ENCODE results near the gene XBP1. TPM values are rescaled to one million over a fixed set of nuclear protein-coding genes. Genes with fewer than 3 reads are reported as not detected.
A peak's percentile ranks its signal among the peaks of the same experiment; 100 is the strongest.

XBP1 gene
- total RNA-seq, 2 donors from 2014 or later = 205 to 209 TPM

DNA sequence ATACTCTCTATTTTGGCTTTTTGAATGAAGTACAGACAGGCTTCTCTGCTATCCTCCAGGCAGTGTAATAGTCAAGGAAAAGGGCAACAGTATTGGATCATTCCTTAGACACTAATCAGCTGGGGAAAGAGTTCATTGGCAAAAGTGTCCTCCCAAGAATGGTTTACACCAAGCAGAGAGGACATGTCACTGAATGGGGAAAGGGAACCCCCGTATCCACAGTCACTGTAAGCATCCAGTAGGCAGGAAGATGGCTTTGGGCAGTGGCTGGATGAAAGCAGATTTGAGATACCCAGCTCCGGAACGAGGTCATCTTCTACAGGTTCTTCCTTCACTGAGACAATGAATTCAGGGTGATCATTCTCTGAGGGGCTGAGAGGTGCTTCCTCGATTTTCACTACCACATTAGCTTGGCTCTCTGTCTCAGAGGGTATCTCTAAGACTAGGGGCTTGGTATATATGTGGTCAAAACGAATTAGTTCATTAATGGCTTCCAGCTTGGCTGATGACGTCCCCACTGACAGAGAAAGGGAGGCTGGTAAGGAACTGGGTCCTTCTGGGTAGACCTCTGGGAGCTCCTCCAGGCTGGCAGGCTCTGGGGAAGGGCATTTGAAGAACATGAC, 5.2 kb downstream of the XBP1 start:
- no peaks in the 10 kb centered on the region for H3K9me3 Mint-ChIP-seq

DNA sequence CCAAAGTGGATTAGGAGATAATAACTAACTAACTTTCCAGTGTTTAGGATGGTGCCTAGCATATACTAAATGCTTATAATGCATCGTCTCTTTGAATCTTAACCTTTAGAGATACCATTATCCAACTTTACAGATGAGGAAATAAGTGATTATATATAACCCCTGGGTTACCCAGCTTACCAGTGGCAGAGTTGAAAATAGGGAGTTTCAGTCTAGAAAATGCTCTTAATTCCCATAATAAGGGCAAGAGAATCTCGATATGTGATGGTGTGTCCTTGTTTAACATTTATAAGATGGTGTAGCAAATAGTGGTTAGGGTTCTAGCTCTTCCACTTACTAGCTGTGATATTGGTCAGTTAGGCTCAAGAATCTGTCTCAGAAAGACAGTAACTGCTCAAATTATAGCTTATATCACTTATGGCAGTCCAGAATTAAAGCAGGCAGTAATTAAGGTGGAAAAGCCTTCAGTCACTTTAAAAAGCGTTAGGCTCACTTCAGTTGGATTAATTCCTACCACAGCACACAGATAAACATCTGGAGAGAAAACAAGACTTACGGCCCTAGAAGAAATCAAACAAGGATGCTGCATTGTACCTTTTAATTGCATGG, 6.3 kb downstream of the XBP1 start:
- Mint-ChIP-seq H3K4me1 (ENCODE audit: low read depth) (peaks cover 75% of the 10 kb centered on the region), H3K4me3 (peak overlapping the region in 1 of 2 donors; percentile 36), H3K9me3 (no peaks in the 10 kb centered on the region)

More for the DNA sequence above, 5.2 kb downstream of the XBP1 start:
- peak overlapping the region in 1 of 2 donors; percentile 33 for H3K4me3 Mint-ChIP-seq
- DNase-seq (no peak), ATAC-seq (replicated peaks in 1 of 2) (no peak)
- H3K4me1 Mint-ChIP-seq (ENCODE audit: low read depth) = peaks cover 71% of the 10 kb centered on the region
- peaks cover 25 to 43% of the 10 kb centered on the region in 2 donors for H3K36me3 Mint-ChIP-seq (ENCODE audit: insufficient read depth in 2 of 2)
- H3K27me3 Mint-ChIP-seq (ENCODE audit: low read depth) = no peaks in the 10 kb centered on the region
- H3K27ac Mint-ChIP-seq = no peak overlapping the region

DNA sequence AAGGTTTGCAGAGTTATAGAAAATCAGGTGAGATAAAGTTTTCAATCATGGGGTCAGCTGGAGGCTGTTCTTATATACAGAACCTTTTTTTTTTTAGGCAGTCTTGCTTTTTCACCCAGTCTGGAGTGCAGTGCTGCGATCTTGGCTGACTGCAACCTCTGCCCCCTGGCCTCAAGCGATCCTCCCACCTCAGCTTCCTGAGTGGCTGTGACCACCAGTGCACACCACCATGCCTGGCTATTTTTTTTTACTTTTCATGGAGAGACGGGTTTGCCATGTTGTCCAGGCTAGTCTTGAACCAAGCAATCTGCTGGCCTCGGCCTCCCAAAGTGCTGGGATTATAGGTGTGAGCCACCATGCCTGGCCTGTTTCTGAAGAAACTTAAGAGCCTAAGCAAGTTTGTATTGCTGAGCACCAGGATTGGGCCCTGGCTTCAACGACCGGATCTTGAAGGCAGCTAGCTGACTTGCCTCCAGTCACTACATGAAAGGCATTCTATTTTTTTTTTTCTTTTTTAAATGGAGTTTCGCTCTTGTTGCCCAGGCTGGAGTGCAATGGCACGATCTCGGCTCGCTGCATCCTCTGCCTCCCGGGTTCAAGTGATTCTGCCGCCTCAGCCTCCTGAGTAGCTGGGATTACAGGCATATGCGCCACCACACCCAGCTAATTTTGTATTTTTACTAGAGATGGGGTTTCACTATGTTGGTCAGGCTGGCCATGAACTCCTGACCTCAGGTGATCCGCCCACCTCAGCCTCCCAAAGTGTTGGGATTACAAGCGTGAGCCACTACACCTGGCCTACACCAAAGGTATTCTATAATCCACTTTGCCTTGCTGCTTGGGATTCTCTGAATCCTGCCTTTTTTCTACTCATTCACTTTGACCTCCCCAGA, 7.6 kb downstream of the XBP1 start:
- peaks cover 63% of the 10 kb centered on the region for H3K4me1 Mint-ChIP-seq (ENCODE audit: low read depth)
- DNase-seq = peak in 1 of 2 donors; percentile 14
- peak overlapping the region in 1 of 2 donors; percentile 43 for H3K4me3 Mint-ChIP-seq
- no peaks in the 10 kb centered on the region for H3K9me3 Mint-ChIP-seq
- peak; percentile 25 to 46 for ATAC-seq (replicated peaks in 1 of 2)
- H3K36me3 Mint-ChIP-seq (ENCODE audit: insufficient read depth in 2 of 2) = peaks cover 16 to 29% of the 10 kb centered on the region in 2 donors
- H3K27ac Mint-ChIP-seq = peak overlapping the region; percentile 73
- H3K27me3 Mint-ChIP-seq (ENCODE audit: low read depth) = no peaks in the 10 kb centered on the region

More for the DNA sequence above, 6.3 kb downstream of the XBP1 start:
- no peaks in the 10 kb centered on the region for H3K27me3 Mint-ChIP-seq (ENCODE audit: low read depth)
- peaks cover 18 to 35% of the 10 kb centered on the region in 2 donors for H3K36me3 Mint-ChIP-seq (ENCODE audit: insufficient read depth in 2 of 2)
- peak overlapping the region; percentile 54 for H3K27ac Mint-ChIP-seq
- DNase-seq (no peak), ATAC-seq (replicated peaks in 1 of 2) (no peak)

DNA sequence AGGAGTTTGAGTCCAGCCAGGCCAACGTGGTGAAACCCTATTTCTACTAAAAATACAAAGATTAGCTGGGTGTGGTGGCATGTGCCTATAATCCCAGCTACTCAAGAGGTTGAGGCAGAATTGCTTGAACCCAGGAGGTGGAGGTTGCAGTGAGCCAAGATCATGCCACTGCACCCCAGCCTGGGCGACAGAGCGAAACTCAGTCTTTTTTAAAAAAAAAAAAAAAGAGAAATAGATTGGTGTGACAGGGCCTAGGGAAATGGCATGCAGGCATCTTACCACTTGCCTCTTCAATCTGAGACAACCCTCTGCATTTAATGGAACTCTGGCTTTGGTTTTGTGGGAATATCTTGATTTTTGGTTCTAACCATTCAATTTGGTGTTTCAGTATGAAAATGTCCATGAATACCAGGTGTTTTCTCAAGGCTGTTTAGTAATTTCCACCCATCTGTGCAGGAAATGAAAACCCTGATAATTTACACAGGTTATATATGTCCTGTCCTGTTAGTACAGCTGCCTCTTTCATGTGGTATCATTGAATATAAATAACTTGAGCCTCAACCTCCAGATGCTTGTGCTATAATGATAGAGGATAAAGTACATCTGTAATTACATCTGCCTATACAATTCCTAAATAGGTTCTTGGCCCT, 8.4 kb downstream of the XBP1 start:
- Mint-ChIP-seq H3K27ac (peak overlapping the region; percentile 73), H3K4me3 (peak overlapping the region in 1 of 2 donors; percentile 43), H3K4me1 (ENCODE audit: low read depth) (peaks cover 55% of the 10 kb centered on the region), H3K27me3 (ENCODE audit: low read depth) (no peaks in the 10 kb centered on the region), H3K9me3 (no peaks in the 10 kb centered on the region), H3K36me3 (ENCODE audit: insufficient read depth in 2 of 2) (peaks cover 16 to 25% of the 10 kb centered on the region in 2 donors)
- DNase-seq (no peak), ATAC-seq (replicated peaks in 1 of 2) (peak; percentile 39 to 49)

DNA sequence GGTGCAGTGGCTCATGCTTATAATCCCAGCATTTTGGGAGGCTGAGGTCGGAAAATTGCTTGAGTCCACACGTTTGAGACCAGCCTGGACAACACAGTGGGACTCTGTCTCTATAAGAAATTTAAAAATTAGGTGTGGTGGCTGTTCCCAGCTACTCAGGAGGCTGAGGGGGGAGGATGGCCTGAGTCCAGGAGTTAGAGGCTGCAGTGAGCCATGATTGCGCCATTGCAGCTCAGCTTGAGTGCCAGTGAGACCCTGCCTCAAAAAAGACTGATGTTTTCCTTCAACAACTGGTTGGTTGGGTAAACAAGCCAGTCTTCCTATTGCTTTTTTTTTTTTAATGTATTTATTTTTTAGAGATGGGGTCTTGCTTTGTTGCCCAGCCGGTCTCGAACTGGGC, 9.2 kb downstream of the XBP1 start:
- Mint-ChIP-seq H3K4me1 (ENCODE audit: low read depth) (peaks cover 47% of the 10 kb centered on the region), H3K4me3 (no peak overlapping the region), H3K27me3 (ENCODE audit: low read depth) (no peaks in the 10 kb centered on the region), H3K36me3 (ENCODE audit: insufficient read depth in 2 of 2) (peaks cover 9 to 22% of the 10 kb centered on the region in 2 donors), H3K27ac (no peak overlapping the region), H3K9me3 (no peaks in the 10 kb centered on the region)
- DNase-seq (no peak), ATAC-seq (replicated peaks in 1 of 2) (no peak)

DNA sequence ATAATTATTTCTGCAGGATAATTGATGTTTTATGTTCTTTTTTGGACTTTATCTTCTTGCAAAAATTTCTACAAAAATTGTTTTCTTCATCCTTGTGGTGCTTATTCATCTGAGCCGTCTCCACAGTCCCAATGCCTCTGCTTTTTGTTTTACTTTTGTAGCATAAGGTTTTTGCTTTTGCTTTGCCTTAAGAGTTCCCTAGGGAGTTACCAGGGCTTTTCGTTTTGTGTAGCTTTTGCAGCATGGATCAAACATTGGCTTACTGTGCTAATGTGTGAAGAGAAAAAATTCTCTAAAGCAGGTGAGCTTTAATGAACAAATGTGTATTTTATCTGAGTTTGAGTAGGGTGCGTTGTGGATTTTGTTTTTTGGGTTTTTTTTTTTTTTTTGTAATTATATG, 11.8 kb downstream of the XBP1 start:
- DNase-seq (no peak), ATAC-seq (replicated peaks in 1 of 2) (no peak)
- no peaks in the 10 kb centered on the region for H3K27me3 Mint-ChIP-seq (ENCODE audit: low read depth)
- no peaks in the 10 kb centered on the region for H3K9me3 Mint-ChIP-seq
- H3K4me3 Mint-ChIP-seq = no peak overlapping the region
- peaks cover 33% of the 10 kb centered on the region for H3K4me1 Mint-ChIP-seq (ENCODE audit: low read depth)
- no peak overlapping the region for H3K27ac Mint-ChIP-seq
- peaks cover under 1 to 24% of the 10 kb centered on the region in 2 donors for H3K36me3 Mint-ChIP-seq (ENCODE audit: insufficient read depth in 2 of 2)

DNA sequence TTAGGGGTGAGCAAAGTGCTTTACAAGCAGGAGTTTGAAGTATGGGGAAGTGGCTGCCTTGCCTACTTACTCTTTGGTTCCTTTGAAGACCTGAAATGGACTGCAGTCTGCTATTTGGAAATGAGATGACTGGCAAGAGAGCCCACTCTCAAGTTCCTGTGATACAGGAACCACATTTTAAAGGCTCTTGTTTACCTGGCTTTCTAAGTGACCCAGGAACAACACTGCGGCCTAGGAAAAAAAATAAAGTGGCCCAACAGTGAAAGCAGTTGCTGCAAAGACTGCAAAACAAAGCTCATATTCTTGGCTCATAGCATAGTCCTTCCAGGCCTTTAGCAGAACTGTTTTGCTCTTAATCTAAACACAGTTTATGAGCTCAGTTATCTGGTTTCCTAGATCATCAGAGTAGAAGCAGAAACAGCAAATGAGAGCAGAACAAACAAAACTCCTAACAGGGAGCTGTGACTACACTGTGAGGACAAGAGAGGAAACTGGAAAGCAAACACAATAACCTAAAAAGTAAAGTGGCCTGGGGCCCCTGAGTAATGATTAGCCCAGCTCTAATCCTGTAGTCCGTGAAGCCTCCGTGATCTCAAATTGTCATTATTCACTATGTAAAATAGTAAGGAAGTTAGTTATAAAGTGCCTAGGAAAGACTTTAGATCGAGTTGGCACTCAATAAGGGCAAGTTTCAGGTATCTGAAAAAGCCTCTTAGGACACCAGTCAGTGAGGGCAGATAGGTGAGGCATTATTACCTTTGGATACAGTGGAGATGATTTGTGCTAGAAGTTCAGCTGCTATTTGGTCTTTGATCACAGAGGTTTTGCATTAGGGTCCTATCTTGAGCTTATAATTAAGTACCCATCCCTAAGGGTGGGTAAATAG, 16.3 kb downstream of the XBP1 start:
- Mint-ChIP-seq H3K27ac (peak overlapping the region; percentile 15), H3K36me3 (ENCODE audit: insufficient read depth in 2 of 2) (peaks cover 3 to 28% of the 10 kb centered on the region in 2 donors)
- ATAC-seq (replicated peaks in 1 of 2) = no peak

DNA sequence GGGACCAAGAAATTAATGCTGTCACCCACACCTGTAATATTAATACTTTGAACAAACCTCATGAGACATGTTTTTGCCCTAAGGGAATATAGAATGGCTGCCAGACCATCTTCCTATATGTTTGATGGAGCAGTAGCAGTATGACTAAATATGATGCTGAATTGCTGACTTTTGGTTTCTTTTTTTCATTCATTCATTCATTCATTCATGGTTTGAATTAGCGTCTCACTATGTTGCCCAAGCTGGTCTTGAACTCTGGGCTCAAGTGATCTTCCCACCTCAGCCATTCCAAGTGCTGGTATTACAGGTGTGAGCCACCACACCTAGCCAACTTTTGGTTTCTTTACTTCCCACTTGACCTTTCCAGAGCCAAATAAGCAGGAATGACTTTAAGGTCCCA, 20.1 kb downstream of the XBP1 start:
- Mint-ChIP-seq H3K27me3 (ENCODE audit: low read depth) (no peaks in the 10 kb centered on the region), H3K4me1 (ENCODE audit: low read depth) (peaks cover 18% of the 10 kb centered on the region), H3K9me3 (no peaks in the 10 kb centered on the region), H3K36me3 (ENCODE audit: insufficient read depth in 2 of 2) (peaks cover 5 to 23% of the 10 kb centered on the region in 2 donors), H3K4me3 (no peak overlapping the region), H3K27ac (no peak overlapping the region)
- no peak for ATAC-seq (replicated peaks in 1 of 2)
- no peak for DNase-seq

More for the DNA sequence above, 16.3 kb downstream of the XBP1 start:
- Mint-ChIP-seq H3K9me3 (no peaks in the 10 kb centered on the region), H3K4me3 (no peak overlapping the region), H3K4me1 (ENCODE audit: low read depth) (no peaks in the 10 kb centered on the region), H3K27me3 (ENCODE audit: low read depth) (no peaks in the 10 kb centered on the region)
- DNase-seq = no peak

DNA sequence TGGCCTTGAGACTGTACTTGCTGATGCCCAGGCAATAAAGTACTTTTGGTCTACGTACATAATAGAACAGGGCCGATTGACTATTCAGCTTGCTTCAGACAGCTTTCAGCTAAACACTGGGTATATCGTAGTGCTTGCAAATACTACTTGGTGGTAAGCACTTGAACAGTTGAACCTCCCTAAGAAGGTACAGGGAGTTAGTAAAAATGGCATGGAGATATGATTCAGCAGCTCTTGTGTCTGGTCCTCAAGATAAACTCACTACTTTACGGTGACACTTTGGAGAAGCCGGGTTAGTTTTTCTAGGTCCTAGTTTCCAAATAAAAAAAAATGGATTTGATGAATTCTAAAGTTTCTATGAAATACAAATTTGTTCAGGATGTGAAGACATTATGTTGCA, 20.5 kb downstream of the XBP1 start:
- peaks cover 5 to 19% of the 10 kb centered on the region in 2 donors for H3K36me3 Mint-ChIP-seq (ENCODE audit: insufficient read depth in 2 of 2)
- no peak for DNase-seq
- no peak overlapping the region for H3K4me3 Mint-ChIP-seq
- ATAC-seq (replicated peaks in 1 of 2) = no peak
- no peaks in the 10 kb centered on the region for H3K27me3 Mint-ChIP-seq (ENCODE audit: low read depth)
- H3K4me1 Mint-ChIP-seq (ENCODE audit: low read depth) = peaks cover 21% of the 10 kb centered on the region
- no peak overlapping the region for H3K27ac Mint-ChIP-seq
- no peaks in the 10 kb centered on the region for H3K9me3 Mint-ChIP-seq

DNA sequence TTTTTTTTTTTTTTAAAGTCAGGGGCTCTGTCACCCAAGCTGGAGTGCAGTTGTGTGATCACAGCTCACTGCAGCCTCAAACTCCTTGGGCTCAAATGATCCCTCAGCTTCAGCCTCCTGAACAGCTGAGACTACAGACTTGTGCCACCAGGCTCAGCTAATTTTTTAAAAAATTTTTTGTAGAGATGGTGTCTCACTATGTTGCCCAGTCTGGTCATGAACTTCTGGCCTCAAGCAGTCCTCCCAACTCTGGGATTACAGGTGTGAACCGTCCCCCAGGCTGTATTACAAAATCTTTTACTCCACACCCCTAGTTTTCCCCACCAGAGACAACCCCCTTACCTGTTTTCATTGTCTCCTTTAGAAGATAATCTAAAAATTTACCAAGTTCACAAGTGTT, 26.0 kb downstream of the XBP1 start:
- DNase-seq (no peak), ATAC-seq (replicated peaks in 1 of 2) (no peak)
- Mint-ChIP-seq H3K4me1 (ENCODE audit: low read depth) (peaks cover 37% of the 10 kb centered on the region), H3K27ac (peak overlapping the region; percentile 76), H3K4me3 (peak overlapping the region; percentile 83 to 92), H3K27me3 (ENCODE audit: low read depth) (no peaks in the 10 kb centered on the region), H3K9me3 (no peaks in the 10 kb centered on the region), H3K36me3 (ENCODE audit: insufficient read depth in 2 of 2) (peaks cover 12 to 17% of the 10 kb centered on the region in 2 donors)

DNA sequence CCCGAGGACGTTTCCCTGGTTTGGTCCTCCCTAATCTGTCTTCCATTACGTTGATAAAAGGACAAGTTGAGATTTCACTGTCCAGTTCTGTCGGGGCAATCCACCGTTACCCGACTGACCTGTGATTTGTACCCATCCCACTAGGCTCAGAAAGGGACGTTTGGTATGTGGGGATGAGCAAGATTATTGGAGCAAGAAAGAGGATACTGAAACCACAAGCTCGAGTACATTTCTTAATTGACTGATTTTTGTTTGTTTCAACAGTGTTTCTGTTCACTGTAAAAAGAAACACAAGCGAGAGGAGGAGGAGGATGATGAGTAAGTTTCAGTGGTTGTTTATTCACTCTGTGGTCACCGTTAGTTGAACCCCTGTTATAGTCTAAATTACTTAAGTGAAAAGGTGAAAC, 26.9 kb downstream of the XBP1 start:
- Mint-ChIP-seq H3K27me3 (ENCODE audit: low read depth) (no peaks in the 10 kb centered on the region), H3K27ac (peak overlapping the region; percentile 99), H3K4me3 (peak overlapping the region; percentile 92 to 99), H3K9me3 (no peaks in the 10 kb centered on the region), H3K4me1 (ENCODE audit: low read depth) (peaks cover 37% of the 10 kb centered on the region), H3K36me3 (ENCODE audit: insufficient read depth in 2 of 2) (peaks cover 12 to 17% of the 10 kb centered on the region in 2 donors)
- ATAC-seq (replicated peaks in 1 of 2) (peak; percentile 65 to 67), DNase-seq (peak in 1 of 2 donors; percentile 8)
